GM18526 (cell line): Measurements from ENCODE around the gene RPH3AL.

Experiments used
- POLR2A ChIP-seq: IDR thresholded peaks from 3 replicates; pipeline ENCODE4 v1.6.1; 2011; ENCODE audit not compliant: insufficient read length; ENCODE audit errors: extremely low read depth

RPH3AL gene

DNA sequence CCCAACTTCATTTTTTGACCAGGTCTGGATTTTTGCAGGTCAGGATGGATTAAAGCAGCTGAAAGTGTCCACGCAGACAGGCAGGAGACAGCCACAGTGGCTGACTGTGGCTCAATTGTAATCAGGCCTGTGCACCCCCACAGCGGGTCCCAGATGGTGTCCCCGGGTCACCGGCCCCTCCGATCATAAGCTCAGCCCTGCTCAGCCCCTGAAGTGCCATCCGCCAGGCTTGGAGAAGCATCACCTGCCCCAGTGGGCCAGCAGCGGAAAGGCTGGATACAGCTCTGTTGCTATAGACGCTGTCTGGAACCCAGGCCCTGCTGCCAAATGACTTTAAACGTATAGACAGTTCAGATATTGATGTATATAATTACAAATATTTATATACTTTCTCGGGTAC, 60.6 kb downstream of the RPH3AL start:
- TF ChIP-seq POLR2A = no peak

DNA sequence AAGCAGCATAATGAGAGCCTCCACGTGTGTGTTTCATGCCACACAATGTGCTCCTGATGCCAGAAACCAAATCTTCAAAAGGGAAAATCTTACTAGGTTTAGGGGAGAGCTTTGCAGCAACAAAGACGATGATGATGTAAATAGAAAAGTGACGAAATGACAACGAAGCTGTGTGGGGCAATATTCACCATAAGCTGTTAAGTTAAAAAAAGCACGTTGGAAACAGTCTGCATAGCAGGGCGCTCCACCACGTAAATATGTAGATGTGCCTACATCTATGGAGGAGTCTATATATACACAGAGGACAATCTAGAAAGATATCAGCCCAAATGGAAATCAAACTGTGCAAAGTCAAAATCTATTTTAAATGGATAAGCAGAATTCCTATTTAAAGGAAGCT, 61.0 kb downstream of the RPH3AL start:
- no peak for TF ChIP-seq POLR2A

DNA sequence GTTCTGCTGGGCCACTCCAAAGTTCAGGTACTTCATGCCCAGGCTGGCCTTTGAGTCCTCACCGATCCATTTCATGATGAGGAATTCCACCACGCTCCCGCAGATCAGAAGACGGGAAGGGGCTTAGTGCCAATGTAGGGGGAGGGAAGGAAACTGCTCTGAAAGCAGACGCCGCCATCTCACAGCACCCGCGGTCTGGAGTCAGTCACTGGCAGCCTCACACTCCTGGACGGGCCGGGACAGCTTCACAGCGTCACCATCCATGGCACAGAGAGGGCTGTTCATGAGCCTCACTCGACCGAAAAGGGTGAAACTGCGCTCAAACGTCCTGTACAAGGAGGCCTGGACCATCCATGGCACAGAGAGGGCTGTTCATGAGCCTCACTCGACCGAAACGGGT, 62.0 kb downstream of the RPH3AL start:
- TF ChIP-seq POLR2A = no peak

DNA sequence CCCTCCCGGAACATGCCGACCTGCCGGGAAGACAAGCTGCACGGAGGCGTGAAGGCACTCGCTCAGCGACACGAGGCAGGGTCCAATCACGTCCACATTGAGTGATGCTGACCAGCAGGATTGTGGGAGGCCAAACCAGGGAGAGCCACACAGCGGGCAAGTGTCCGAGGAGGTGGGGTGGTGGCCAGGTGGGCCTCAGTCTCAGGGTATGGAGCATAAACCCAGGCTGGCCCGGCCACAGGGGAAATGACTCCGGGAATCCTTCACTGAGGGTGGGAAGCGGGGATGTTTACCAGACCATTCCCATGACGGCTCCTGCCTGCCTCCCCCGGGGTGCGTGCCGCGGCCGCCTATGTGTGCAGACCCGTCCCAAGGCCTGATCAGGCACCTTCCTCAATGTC, 62.5 kb downstream of the RPH3AL start:
- TF ChIP-seq POLR2A = no peak

DNA sequence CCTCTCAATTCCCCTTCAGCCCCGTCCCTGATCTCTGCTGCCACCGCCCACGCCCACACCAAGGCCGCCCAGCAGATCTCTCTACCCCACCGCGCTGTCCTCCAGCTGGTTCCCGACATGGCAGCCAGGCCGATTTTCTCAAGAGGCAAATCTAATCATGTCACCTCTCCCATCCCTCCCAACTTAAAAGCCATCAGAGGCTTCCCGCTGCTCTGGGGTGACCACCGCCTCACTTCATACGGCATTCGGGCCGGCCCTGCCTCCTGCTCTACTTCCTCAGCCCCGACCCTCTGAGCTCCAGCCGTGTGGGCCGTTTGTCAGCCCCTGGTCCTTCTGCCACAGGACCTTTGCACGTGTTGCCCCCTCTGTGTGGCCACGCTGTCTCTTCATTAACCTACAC, 63.2 kb downstream of the RPH3AL start:
- TF ChIP-seq POLR2A = no peak

DNA sequence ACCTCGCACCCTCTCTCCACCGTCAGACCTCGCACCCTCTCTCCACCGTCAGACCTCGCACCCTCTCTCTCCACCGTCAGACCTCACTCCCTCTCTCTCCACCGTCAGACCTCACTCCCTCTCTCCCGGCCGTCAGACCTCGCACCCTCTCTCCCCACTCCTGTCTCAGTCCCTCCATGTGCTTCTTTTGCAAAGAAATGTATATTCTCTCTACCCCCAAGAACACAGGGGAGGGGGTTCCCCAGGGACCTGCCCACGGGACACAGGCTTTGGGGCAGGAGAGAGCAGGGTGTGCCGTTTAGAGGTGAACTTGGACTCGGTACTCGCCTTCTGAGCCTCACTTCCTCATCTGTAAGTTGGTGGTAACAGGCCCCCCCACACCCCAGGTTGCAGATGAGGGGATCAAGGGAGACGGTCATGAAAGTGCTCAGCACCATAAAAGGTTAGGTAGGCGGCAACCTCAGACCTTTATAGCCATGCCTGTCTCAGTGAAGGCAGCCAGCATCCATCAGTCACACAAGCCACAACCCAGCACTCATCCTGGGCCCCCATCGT, 63.7 kb downstream of the RPH3AL start:
- TF ChIP-seq POLR2A = no peak

DNA sequence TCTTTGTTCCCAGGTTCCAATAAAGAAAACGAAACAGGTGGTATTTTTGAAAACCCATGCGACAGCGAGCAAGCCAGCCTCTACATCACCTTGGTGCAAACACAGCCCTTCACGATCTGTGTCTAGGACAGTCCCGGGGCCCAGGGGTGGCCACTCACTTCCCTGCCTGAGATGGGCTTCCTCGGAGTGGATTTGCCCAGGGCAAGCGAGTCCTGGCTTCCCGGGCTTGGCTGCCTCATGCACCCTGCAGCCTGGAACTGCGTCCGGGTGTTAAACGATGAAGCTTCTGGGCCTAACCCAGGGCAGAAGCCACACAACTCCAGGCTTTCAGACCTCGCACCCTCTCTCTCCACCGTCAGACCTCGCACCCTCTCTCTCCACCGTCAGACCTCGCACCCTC, 66.0 kb downstream of the RPH3AL start:
- no peak for TF ChIP-seq POLR2A

DNA sequence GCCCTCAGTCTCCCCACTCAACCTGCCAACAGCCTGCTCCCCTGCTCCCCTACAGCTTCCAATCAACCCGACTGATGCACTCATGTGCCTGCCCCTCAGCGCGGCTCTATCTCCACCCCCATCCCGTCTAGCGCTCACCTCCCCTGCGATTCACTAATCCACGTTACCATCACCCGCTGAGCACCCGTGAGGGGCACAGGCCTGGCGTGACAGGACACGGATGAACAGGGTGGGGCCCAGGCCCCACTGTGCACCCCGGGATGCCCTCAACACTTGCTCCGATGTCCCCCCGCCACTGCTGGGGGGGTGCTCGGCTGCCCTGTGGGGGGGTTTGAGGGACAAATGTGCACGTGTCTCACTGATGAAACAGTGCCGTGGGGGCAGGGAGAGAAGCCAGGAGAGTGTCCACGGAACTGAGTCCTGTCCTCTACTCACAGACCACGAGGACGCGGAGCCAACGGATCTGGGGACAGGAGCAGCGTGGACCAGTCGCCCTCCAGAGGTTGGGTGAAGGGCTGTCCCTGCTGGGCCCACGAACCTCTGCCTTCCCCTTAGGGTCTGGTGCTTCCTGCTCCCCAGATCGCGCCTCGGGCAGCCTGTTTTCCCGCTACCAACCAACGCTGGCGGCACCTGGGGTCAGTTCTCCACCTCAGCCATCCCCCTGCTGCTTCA, 66.7 kb downstream of the RPH3AL start:
- no peak for TF ChIP-seq POLR2A

DNA sequence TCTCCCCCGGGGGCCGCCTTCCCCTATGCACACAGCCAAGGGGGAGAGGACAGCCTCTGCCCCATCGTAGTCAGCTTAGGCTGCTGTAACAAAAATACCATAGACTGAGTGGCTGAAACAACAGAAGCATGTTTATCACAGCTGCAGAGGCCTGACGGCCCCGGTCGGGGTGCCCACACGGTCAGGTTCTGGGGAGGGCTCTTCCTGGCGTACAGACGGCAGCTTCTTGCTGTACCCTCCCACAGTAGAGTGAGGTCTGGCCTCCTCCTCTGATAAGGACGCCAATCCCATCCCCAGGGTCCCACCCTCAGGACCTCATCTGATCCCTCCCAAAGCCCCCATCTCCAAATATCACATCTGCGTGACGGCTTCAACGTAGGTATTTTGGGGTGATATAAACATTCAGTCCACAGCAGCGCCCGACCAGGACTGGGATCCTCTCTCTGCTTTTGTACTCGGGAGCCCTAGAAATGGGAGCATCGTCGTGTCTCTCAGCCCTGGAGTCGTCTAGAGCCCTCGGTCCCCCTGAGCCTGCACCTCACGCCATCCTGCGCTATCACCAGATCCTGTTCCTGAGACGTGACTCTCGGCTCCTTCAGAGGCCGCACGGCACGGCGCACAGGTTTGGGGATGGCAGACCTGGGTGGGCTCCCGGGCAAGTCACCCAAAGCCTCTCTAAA, 67.8 kb downstream of the RPH3AL start:
- TF ChIP-seq POLR2A = no peak

DNA sequence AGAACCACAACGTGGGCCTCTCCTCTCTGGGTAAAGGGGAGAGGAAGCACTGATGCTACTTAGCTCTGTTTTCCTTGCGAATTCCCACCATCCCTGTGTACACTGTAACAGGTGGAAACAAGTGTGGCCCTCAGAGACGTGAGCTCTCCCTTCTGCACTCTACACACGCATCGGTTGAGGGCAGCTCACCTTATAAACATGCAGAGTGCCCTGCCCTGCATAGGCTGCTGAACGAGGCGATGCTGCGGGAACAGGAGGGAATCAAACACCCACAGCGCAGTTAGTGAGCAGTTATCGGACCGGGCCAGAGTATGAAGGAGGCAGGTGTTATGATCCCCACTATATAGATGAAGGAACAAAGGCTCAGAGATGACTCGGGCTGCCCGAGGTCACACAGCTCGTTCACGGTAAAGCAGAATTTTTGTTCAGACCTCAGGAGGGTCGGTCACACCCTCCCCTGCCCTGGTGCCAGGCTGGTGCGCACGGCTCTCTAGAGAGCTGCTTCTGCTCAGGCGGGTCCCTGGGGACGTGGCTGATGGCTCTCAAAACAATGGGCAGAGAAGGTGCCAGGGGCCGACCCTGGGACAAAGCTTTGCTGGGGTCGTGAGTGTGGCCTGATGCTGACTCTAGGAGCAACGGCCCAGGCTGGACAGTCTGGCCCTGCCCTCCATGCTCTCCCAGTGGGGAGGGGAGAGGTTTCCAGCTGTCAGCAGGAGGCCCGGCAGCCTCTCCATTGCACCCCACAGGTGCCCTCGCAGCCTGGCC, 68.5 kb downstream of the RPH3AL start:
- TF ChIP-seq POLR2A = no peak

DNA sequence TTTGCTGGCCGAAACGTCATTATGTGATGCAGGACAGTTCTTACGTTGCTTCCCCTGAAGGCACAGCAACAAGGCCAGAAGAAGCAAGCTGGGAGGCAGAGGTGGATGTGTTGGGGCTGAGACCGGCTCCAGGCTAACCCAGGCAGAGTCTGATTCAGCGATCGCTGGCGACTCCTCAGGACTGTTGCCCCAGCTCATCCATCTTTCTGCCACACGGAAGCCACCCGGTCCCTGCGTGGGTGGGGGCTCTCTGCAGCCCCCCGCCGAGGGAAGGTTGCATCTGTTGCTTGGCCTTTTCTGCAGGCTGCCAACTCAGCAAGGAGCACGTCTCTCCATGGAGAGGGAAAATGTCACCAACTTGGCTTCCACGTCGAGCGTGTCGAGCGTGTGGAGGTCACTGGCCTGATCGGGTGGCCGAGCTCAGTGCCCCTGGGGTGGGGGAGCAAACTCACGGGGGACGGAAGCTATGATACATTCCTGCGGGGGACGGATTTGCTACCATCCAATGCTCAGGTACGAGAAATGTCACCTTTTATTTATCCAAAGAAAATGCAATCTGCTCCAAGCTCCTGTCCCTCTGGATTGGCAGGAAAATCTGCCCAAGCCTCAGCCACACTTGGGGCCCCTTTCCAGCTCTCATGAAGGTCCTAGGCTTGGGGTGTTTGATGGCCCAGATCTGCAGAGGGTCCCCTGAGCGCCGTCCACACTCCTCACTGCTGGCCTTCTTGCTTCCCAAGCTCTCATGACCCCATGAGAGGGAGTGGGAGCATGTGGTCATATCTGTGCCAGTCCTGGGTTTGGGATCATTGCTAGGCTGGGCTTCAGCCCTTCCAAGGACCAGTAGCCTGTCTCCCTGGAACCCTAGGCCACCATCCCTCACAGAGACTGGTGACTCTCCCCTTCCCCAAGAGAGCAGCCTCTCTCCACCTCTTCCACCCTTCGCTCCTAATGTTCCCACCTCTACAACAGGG, 69.4 kb downstream of the RPH3AL start:
- TF ChIP-seq POLR2A = no peak

DNA sequence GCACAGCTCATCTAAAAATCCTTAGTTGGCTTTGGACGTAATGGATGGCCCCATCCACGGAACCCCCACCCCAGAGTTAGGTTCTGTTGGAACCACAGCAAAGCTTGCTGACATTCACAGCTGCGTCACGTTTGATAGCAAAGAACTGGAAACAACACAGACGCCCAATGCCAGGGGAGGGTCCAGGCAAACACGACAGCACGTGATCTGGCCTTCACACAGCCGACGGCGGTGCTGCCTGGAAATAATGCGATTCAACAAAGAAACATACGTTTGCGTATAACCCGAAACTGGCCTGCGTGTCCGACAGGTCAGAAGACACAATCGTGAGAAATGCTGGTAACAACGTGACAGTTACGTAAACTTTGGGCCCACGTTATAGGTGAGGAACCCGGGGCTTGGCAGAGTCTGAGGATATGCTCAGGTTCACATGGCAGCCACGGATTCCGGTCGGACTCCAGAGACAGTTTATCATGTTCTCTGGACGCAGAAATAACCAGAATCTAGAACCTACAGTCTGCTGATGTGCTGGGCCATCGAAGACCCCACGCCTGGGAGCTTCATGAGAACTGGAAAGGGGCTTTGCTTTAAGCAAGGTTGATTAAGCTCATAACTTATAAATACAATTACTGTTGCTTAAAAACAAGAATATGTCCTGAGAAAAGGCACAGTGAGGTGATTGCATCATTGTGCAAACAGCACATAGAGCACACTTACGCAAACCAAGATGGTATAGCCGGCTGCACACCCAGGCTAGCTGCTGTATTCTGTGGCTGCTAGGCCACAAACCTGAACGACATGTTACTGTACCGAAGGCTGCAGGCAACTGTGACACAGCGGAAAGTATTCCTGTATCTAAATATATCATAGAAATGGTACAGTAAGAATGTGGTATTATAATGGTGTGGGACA, 70.4 kb downstream of the RPH3AL start:
- TF ChIP-seq POLR2A = no peak

DNA sequence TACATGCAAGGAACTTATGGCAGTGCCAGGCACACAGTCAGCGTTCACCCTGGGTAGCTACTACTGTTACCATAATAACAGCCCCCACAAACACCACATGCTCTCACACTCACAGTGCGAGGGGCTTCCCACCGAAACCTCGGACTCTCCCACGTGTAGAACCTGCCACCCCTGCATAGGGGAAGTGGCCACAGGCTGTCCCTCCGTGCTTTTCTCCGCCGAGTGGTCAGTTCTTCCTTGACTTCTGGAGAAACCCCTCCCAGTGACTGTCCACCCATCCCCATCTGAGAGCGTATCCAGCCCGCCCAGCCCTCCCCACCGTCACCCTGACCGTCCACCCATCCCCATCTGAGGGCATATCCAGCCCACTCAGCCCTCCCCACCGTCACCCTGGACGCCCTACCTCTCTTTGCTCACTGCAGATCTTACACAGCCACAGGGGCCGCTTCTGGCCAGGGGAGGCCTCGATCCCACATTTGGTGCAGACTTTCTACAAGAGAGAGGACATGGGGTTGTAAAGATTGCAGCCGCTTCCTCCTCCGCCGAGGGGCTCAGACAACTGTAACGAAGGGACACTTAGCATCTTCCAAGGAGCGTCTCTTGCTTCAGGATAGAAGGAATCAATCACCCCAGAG, 71.1 kb downstream of the RPH3AL start:
- no peak for TF ChIP-seq POLR2A

DNA sequence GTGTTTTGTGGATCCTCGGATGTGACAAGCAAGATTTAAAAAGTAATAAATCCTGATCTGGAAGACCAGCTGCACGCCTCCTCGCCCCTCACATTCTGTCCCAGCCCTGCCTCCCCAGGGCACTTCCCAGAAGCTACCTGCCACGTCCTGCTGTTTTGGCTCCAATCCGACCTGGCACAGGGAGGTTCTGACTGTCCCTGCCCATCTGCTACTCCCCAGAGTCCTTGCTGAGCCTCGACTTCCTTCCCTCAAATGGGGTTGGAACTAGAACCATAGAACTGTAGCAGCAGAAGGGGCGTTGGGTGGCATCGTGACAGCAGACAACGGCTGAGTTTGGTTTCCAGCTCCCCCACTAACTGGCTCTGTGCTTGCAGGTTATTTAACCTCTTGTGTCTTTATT, 71.7 kb downstream of the RPH3AL start:
- no peak for TF ChIP-seq POLR2A

DNA sequence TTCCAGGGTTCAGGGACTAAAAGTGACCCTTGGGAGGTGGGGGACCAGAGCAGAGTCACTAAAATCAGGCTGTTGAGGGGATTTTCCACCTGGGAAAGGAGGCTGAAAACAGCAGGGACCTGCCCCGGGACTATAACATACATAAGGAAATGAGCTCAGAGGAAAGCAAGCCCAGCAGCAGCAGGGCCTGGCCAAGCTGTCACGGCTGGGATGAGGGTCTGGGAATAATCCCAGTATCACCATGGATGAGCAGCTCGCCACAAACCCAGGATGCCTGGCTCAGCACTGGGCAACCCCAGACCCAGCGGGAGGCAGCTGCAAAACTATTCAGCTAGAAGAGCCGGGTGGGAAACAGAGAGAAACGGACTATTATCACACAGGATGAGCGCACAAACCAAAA, 72.4 kb downstream of the RPH3AL start:
- TF ChIP-seq POLR2A = no peak
